Osteoblast (primary cell): ENCODE measurements around the gene SLC36A3. TPM values are rescaled to one million over a fixed set of nuclear protein-coding genes. Genes with fewer than 3 reads are reported as not detected.
A peak's percentile ranks its signal among the peaks of the same experiment; 100 is the strongest.

Experiments used
- DNase-seq: peaks from one replicate; pipeline ENCODE4 v3.0.0; 2011; ENCODE audit warnings: low spot score, mixed read lengths; ENCODE audit not compliant: insufficient read length; ENCODE audit errors: missing footprints
- H2AFZ ChIP-seq: 2 replicates; pipeline ENCODE4 v1.6.0; 2011; ENCODE audit warnings: mild to moderate bottlenecking, low read length
- H3K27ac ChIP-seq: 2 replicates; pipeline ENCODE4 v1.5.1; 2011; ENCODE audit warnings: mild to moderate bottlenecking, low read depth, low read length, moderate library complexity
- H3K27me3 ChIP-seq: 2 replicates; pipeline ENCODE4 v1.6.0; 2012; ENCODE audit warnings: mild to moderate bottlenecking, control low read depth, inconsistent platforms, low read length, moderate library complexity; ENCODE audit not compliant: insufficient read depth
- H3K36me3 ChIP-seq: 2 replicates; pipeline ENCODE4 v1.5.1; 2011; ENCODE audit warnings: mild to moderate bottlenecking, low read length, control low read depth, moderate library complexity; ENCODE audit not compliant: insufficient read depth
- H3K4me1 ChIP-seq: 2 replicates; pipeline ENCODE4 v1.5.1; 2011; ENCODE audit warnings: mild to moderate bottlenecking, low read length, control low read depth, moderate library complexity; ENCODE audit not compliant: insufficient read depth
- H3K4me2 ChIP-seq: 2 replicates; pipeline ENCODE4 v1.6.0; 2011; ENCODE audit warnings: mild to moderate bottlenecking, low read length; ENCODE audit not compliant: insufficient read depth
- H3K4me3 ChIP-seq: fragments of 200-600 bp; sonication (generic); 3 replicates; pipeline ENCODE4 v1.5.1; 2012; ENCODE audit warnings: mild to moderate bottlenecking, low read length, inconsistent platforms; ENCODE audit not compliant: insufficient read depth
- H3K79me2 ChIP-seq: 2 replicates; pipeline ENCODE4 v1.6.0; 2012; ENCODE audit warnings: mild to moderate bottlenecking, low read length, control low read depth, inconsistent platforms; ENCODE audit not compliant: insufficient read depth
- H3K9me3 ChIP-seq: 2 replicates; pipeline ENCODE4 v1.5.1; 2011; ENCODE audit warnings: low read depth, low read length, control low read depth
- H4K20me1 ChIP-seq: 2 replicates; pipeline ENCODE4 v1.6.0; 2012; ENCODE audit warnings: mild to moderate bottlenecking, low read length, control low read depth; ENCODE audit not compliant: insufficient read depth
- total RNA-seq: library from RNA; depleted of rRNA; stranded (reverse); fragments of >200 nt; gene quantifications from 2 replicates; pipeline ENCODE4 v1.2.3, GENCODE V29; 2012
- TF ChIP-seq, protein P1 (sequence below): IDR thresholded peaks from 2 replicates; pipeline ENCODE4 v1.5.1; 2011; ENCODE audit warnings: mild to moderate bottlenecking, low read depth, low read length, moderate library complexity; ENCODE audit errors: extremely low read depth

The SLC36A3 gene
- total RNA-seq, 1 donor: not detected

DNA sequence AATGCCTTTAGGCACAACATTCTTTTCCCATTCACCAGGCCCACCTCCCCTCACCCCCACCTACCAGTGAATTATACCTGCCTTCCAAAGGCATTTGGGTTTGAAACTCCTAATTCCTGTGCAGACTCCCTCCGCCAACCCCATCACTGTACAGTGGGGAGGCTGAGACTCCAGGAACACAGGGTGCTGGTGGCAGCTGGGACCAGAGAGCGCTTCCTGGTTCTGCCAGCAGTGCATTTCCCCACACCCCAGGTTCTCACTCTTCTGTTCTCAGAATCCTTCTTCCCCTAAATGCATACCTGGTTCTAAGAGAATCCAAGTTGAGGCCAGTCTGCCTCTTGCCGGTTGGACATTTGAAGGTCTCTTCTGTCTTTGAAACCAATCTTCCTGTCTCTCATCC, 22.7 kb upstream of the SLC36A3 start:
- no peaks in the 10 kb centered on the region for H3K79me2 ChIP-seq
- H3K4me2 ChIP-seq: no peak overlapping the region
- H4K20me1 ChIP-seq: no peaks in the 10 kb centered on the region
- TF ChIP-seq, protein P1, sequence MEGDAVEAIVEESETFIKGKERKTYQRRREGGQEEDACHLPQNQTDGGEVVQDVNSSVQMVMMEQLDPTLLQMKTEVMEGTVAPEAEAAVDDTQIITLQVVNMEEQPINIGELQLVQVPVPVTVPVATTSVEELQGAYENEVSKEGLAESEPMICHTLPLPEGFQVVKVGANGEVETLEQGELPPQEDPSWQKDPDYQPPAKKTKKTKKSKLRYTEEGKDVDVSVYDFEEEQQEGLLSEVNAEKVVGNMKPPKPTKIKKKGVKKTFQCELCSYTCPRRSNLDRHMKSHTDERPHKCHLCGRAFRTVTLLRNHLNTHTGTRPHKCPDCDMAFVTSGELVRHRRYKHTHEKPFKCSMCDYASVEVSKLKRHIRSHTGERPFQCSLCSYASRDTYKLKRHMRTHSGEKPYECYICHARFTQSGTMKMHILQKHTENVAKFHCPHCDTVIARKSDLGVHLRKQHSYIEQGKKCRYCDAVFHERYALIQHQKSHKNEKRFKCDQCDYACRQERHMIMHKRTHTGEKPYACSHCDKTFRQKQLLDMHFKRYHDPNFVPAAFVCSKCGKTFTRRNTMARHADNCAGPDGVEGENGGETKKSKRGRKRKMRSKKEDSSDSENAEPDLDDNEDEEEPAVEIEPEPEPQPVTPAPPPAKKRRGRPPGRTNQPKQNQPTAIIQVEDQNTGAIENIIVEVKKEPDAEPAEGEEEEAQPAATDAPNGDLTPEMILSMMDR: no peak
- no peaks in the 10 kb centered on the region for H3K36me3 ChIP-seq
- H3K4me3 ChIP-seq: no peak overlapping the region
- no peaks in the 10 kb centered on the region for H3K9me3 ChIP-seq
- H3K27me3 ChIP-seq: peaks cover 6% of the 10 kb centered on the region
- no peak overlapping the region for H2AFZ ChIP-seq
- no peaks in the 10 kb centered on the region for H3K4me1 ChIP-seq
- DNase-seq: no peak
- no peak overlapping the region for H3K27ac ChIP-seq

DNA sequence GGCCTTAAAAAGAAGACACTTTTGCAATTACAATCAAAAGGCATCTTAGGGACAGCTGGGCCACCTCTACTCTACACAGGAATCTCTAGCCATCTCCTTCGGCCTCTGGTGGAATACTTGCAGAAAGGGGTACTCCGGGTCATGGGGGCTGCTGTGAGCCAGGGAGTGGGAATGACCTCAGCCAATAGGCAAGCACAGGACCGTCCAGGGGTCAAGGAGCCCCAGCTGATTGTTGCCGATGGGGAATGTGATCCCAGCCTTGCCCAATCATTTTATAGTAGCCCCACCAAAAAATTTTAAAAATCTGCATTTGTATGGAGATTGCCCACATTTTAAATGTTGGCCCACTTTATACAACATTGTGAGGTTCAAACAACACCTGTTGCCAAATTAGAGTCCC, 16.9 kb upstream of the SLC36A3 start:
- Histone ChIP-seq H2AFZ (no peak overlapping the region), H4K20me1 (no peaks in the 10 kb centered on the region), H3K4me2 (no peak overlapping the region), H3K36me3 (no peaks in the 10 kb centered on the region), H3K4me1 (no peaks in the 10 kb centered on the region), H3K27ac (no peak overlapping the region), H3K4me3 (no peak overlapping the region), H3K27me3 (peaks cover 1% of the 10 kb centered on the region), H3K79me2 (no peaks in the 10 kb centered on the region), H3K9me3 (no peaks in the 10 kb centered on the region)
- TF ChIP-seq, protein P1: no peak
- no peak for DNase-seq

GRCh38 chr5:151318850-151319732, 15.5 kb upstream of the SLC36A3 start:
- Histone ChIP-seq H3K4me1 (no peaks in the 10 kb centered on the region), H3K36me3 (no peaks in the 10 kb centered on the region), H3K4me2 (no peak overlapping the region), H3K79me2 (no peaks in the 10 kb centered on the region), H3K27me3 (no peaks in the 10 kb centered on the region), H3K4me3 (no peak overlapping the region), H3K27ac (no peak overlapping the region), H4K20me1 (no peaks in the 10 kb centered on the region), H2AFZ (no peak overlapping the region), H3K9me3 (no peaks in the 10 kb centered on the region)
- TF ChIP-seq, protein P1: peak; percentile 25
- peak; percentile 87 for DNase-seq

- TF ChIP-seq, protein P1: no peak
- Histone ChIP-seq H4K20me1 (no peaks in the 10 kb centered on the region), H3K4me1 (no peaks in the 10 kb centered on the region), H3K9me3 (no peaks in the 10 kb centered on the region), H3K4me3 (no peak overlapping the region), H3K27me3 (no peaks in the 10 kb centered on the region), H3K79me2 (no peaks in the 10 kb centered on the region), H3K36me3 (no peaks in the 10 kb centered on the region), H3K4me2 (no peak overlapping the region), H2AFZ (no peak overlapping the region), H3K27ac (no peak overlapping the region)
- DNase-seq: no peak
Measured at GRCh38 chr5:151317871-151318270, 14.3 kb upstream of the SLC36A3 start.
